ENCODE data around the gene QPRT. TPM values are rescaled to one million over a fixed set of nuclear protein-coding genes. Genes with fewer than 3 reads are reported as not detected.
"Not testable (repeated sequence)": the region's sequence is repeated elsewhere in the genome, so short reads cannot be mapped to it uniquely, and the experiment has no call there.

QPRT gene
- total RNA-seq, 1 donor from 2014 or later: 20.8 TPM

GRCh38 chr16:29686740-29687332 lies 7.9 kb downstream of the QPRT start:
- no peak for DNase-seq
- Histone ChIP-seq H3K27ac (replicated peaks) (no peak overlapping the region), H3K36me3 (no peaks in the 10 kb centered on the region), H3K4me1 (no peaks in the 10 kb centered on the region), H3K9me3 (replicated peaks) (no peaks in the 10 kb centered on the region), H3K4me3 (no peak overlapping the region), H3K27me3 (ENCODE audit: low read depth) (no peaks in the 10 kb centered on the region)
- TF ChIP-seq, protein P1, sequence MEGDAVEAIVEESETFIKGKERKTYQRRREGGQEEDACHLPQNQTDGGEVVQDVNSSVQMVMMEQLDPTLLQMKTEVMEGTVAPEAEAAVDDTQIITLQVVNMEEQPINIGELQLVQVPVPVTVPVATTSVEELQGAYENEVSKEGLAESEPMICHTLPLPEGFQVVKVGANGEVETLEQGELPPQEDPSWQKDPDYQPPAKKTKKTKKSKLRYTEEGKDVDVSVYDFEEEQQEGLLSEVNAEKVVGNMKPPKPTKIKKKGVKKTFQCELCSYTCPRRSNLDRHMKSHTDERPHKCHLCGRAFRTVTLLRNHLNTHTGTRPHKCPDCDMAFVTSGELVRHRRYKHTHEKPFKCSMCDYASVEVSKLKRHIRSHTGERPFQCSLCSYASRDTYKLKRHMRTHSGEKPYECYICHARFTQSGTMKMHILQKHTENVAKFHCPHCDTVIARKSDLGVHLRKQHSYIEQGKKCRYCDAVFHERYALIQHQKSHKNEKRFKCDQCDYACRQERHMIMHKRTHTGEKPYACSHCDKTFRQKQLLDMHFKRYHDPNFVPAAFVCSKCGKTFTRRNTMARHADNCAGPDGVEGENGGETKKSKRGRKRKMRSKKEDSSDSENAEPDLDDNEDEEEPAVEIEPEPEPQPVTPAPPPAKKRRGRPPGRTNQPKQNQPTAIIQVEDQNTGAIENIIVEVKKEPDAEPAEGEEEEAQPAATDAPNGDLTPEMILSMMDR (IDR thresholded peaks at IDR 0.05; ENCODE audit: borderline replicate concordance): no peak
- intact Hi-C loops (cut with micrococcal nuclease): no loop called here

- no peak overlapping the region for H3K27ac ChIP-seq (replicated peaks)
- TF ChIP-seq, protein P1 (IDR thresholded peaks at IDR 0.05; ENCODE audit: borderline replicate concordance): no peak
- intact Hi-C loops (cut with micrococcal nuclease): no loop called here
- no peaks in the 10 kb centered on the region for H3K4me1 ChIP-seq
- DNase-seq: no peak
- H3K36me3 ChIP-seq: no peaks in the 10 kb centered on the region
- no peaks in the 10 kb centered on the region for H3K27me3 ChIP-seq (ENCODE audit: low read depth)
- H3K4me3 ChIP-seq: no peak overlapping the region
- no peaks in the 10 kb centered on the region for H3K9me3 ChIP-seq (replicated peaks)
Observed at GRCh38 chr16:29687755-29688154, 8.8 kb downstream of the QPRT start.

DNA sequence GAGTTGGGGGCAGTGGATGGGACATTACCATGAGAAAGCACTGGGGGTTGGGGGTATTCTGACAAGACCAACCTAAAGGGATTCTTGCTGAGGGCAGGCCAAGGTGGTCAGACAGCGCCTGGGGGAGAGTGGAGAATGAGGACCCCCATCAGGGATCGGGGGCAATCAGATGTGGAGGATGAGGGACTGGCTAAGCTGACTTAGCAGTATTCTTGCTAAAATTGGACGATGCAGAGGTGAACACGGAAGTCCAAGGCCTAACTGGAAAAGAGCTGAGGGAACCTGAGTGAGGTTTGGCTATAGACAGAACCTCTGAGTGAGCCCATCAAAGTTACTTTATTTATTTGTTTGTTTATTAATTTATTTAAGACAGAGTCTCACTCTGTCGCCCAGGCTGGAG lies 9.2 kb downstream of the QPRT start:
- no peak for DNase-seq
- H3K9me3 ChIP-seq (replicated peaks): no peaks in the 10 kb centered on the region
- no peaks in the 10 kb centered on the region for H3K4me1 ChIP-seq
- H3K27me3 ChIP-seq (ENCODE audit: low read depth): no peaks in the 10 kb centered on the region
- H3K27ac ChIP-seq (replicated peaks): no peak overlapping the region
- H3K4me3 ChIP-seq: no peak overlapping the region
- intact Hi-C loops (cut with micrococcal nuclease): no loop called here
- no peaks in the 10 kb centered on the region for H3K36me3 ChIP-seq
- TF ChIP-seq, protein P1 (IDR thresholded peaks at IDR 0.05; ENCODE audit: borderline replicate concordance): no peak

DNA sequence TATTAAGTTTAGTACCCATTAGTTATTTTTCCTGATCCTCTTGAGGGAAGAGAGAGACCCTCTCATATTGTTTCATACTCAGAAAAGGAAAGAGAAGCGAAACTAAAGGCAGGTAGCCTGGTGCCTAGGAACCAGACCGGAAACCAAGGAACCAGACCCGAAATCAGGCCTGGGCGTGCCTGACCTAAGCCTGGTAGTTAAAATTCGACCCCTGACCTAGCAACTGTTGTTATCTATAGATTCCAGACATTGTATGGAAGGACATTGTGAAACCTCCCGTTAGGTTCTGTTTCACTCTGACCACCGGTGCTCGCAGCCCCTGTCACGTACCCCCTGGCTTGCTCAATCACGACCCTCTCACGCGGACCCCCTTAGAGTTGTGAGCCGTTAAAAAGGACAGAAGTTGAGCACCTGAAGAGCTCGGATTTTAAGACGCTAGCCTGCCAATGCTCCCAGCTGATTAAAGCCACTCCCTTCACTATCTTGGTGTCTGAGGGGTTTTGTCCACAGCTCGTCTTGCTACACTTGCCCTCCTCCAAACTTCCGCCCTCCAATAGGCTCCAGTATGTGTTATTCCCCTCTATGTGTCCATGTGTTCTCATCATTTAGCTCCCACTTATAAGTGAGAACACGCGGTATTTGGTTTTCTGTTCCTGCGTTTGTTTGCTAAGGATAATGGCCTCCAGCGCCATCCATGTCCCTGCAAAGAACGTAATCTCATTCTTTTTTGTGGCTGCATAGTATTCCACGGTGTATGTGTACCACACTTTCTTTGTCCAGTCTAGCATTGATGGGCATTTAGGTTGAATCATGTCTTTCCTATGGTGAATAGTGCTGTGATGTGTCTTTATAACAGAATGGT lies 10.7 kb downstream of the QPRT start:
- intact Hi-C loops (cut with micrococcal nuclease); DNase-seq; H3K36me3 ChIP-seq; H3K27ac ChIP-seq (replicated peaks); H3K4me3 ChIP-seq; H3K9me3 ChIP-seq (replicated peaks); H3K27me3 ChIP-seq (ENCODE audit: low read depth); H3K4me1 ChIP-seq: not testable (repeated sequence)

DNA sequence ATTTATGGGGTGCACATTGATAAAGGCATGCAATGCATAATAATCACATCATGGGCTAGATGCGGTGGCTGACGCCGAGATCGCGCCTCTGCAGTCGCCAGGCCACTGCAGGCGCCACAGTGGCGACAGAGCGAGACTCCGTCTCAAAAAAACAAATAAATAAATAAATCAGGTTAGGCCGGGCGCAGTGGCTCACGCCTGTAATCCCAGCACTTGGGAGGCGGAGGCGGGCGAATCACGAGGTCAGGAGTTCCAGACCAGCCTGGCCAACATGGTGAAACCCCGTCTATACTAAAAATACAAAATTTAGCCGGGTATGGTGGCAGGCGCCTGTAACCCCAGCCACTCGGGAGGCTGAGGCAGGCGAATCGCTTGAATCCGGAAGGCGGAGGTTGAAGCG lies 13.6 kb downstream of the QPRT start:
- H3K36me3 ChIP-seq; H3K27me3 ChIP-seq (ENCODE audit: low read depth); H3K4me1 ChIP-seq; H3K27ac ChIP-seq (replicated peaks); H3K4me3 ChIP-seq; DNase-seq; intact Hi-C loops (cut with micrococcal nuclease); H3K9me3 ChIP-seq (replicated peaks): not testable (repeated sequence)

DNA sequence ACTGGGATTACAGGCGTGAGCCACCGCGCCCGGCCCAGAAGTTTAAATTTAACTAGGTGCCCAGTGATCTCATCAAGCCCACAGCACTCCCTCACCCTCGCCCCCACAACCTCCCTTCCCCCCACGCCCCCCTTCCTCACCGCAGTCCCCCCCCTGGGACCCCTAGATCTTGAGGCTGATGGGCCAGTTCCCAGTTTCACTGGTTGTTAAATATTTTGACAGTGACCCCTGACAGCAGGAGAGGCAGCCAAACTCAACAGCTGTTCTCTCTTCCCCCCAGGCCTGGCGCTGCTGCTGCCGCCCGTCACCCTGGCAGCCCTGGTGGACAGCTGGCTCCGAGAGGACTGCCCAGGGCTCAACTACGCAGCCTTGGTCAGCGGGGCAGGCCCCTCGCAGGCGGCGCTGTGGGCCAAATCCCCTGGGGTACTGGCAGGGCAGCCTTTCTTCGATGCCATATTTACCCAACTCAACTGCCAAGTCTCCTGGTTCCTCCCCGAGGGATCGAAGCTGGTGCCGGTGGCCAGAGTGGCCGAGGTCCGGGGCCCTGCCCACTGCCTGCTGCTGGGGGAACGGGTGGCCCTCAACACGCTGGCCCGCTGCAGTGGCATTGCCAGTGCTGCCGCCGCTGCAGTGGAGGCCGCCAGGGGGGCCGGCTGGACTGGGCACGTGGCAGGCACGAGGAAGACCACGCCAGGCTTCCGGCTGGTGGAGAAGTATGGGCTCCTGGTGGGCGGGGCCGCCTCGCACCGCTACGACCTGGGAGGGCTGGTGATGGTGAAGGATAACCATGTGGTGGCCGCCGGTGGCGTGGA lies 15.6 kb downstream of the QPRT start:
- intact Hi-C loops (cut with micrococcal nuclease): no loop called here

GRCh38 chr16:29695675-29696074 lies 16.7 kb downstream of the QPRT start:
- H3K9me3 ChIP-seq (replicated peaks); DNase-seq; H3K4me1 ChIP-seq; H3K27me3 ChIP-seq (ENCODE audit: low read depth); H3K27ac ChIP-seq (replicated peaks); H3K4me3 ChIP-seq; H3K36me3 ChIP-seq; intact Hi-C loops (cut with micrococcal nuclease): not testable (repeated sequence)

More for the DNA sequence above, 15.6 kb downstream of the QPRT start:
- no peak for DNase-seq
- TF ChIP-seq, protein P1 (IDR thresholded peaks at IDR 0.05; ENCODE audit: borderline replicate concordance): no peak
- H3K27me3 ChIP-seq (ENCODE audit: low read depth): no peaks in the 10 kb centered on the region
- H3K27ac ChIP-seq (replicated peaks): no peak overlapping the region
- no peaks in the 10 kb centered on the region for H3K9me3 ChIP-seq (replicated peaks)
- no peaks in the 10 kb centered on the region for H3K4me1 ChIP-seq
- H3K4me3 ChIP-seq: no peak overlapping the region
- no peaks in the 10 kb centered on the region for H3K36me3 ChIP-seq

All from left ventricle myocardium inferior (tissue), 1 donor.